Esophagus squamous epithelium (tissue), 4 donors: Measurements from ENCODE around the gene PKD1.
"Not testable (repeated sequence)": the region's sequence is repeated elsewhere in the genome, so short reads cannot be mapped to it uniquely, and the experiment has no call there.

Experiments used
- POLR2A ChIP-seq, 4 donors: fragments of 450-650 bp; IDR thresholded peaks; one replicate each; pipeline ENCODE4 v1.6.1; 2017; ENCODE audit warnings: antibody characterized with exemption in 4 of 4, mild to moderate bottlenecking in 4 of 4, moderate library complexity in 3 of 4
- TF ChIP-seq, protein P1 (sequence below), 6 experiments: fragments of 450-650 bp in 4 of 6; fragments of 200-600 bp in 2 of 6; sonication (generic) in 2 of 6; IDR thresholded peaks; one replicate each; pipeline ENCODE4 v1.5.1; 2016 to 2019; ENCODE audit warnings: antibody characterized with exemption in 6 of 6, mild to moderate bottlenecking in 4 of 6, moderate library complexity in 4 of 6

GRCh38 chr16:2105291-2105690 is 30.4 kb downstream of the PKD1 start:
- TF ChIP-seq POLR2A (IDR thresholded peaks at IDR 0.05): not testable (repeated sequence)
- TF ChIP-seq, protein P1, sequence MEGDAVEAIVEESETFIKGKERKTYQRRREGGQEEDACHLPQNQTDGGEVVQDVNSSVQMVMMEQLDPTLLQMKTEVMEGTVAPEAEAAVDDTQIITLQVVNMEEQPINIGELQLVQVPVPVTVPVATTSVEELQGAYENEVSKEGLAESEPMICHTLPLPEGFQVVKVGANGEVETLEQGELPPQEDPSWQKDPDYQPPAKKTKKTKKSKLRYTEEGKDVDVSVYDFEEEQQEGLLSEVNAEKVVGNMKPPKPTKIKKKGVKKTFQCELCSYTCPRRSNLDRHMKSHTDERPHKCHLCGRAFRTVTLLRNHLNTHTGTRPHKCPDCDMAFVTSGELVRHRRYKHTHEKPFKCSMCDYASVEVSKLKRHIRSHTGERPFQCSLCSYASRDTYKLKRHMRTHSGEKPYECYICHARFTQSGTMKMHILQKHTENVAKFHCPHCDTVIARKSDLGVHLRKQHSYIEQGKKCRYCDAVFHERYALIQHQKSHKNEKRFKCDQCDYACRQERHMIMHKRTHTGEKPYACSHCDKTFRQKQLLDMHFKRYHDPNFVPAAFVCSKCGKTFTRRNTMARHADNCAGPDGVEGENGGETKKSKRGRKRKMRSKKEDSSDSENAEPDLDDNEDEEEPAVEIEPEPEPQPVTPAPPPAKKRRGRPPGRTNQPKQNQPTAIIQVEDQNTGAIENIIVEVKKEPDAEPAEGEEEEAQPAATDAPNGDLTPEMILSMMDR (IDR thresholded peaks at IDR 0.05): not testable (repeated sequence)
